Measurements from ENCODE around the gene PRKAR1B. TPM values are rescaled to one million over a fixed set of nuclear protein-coding genes. Genes with fewer than 3 reads are reported as not detected.

Gene PRKAR1B
- total and polyA plus RNA-seq, 8 donors: 4.5 to 45.8 (median 11.1) TPM

- no peak for DNase-seq
- intact Hi-C loops (cut with DNase I; ENCODE audit: low total_unique reads): no loop called here
- H3K27me3 ChIP-seq: no peaks in the 10 kb centered on the region
- H3K4me3 ChIP-seq: no peak overlapping the region
- WGBS, 5 donors: 92 to 96% (median 95%) methylated on average over 15 to 21 of the region's 21 CpGs
- no peaks in the 10 kb centered on the region for H3K36me3 ChIP-seq
- TF ChIP-seq EP300 (IDR thresholded peaks at IDR 0.05): no peak
- no peak for TF ChIP-seq POLR2A (IDR thresholded peaks at IDR 0.05)
- no peak for TF ChIP-seq CTCF (IDR thresholded peaks at IDR 0.05)
- no peak for TF ChIP-seq POLR2AphosphoS5 (IDR thresholded peaks at IDR 0.05)
- H3K9me3 ChIP-seq: no peaks in the 10 kb centered on the region
- no peak overlapping the region for H3K27ac ChIP-seq
- no peaks in the 10 kb centered on the region for H3K4me1 ChIP-seq
Observed at GRCh38 chr7:559396-559705, 167.7 kb downstream of the PRKAR1B start.

GRCh38 chr7:557558-557881 lies 169.6 kb downstream of the PRKAR1B start:
- Histone ChIP-seq H3K4me1 (peaks cover 0 to 13% (median 3%) of the 10 kb centered on the region in 4 donors), H3K4me3 (no peak overlapping the region), H3K27ac (no peak overlapping the region), H3K36me3 (no peaks in the 10 kb centered on the region), H3K9me3 (no peaks in the 10 kb centered on the region), H3K27me3 (peaks cover 0 to 7% (median 4%) of the 10 kb centered on the region in 3 donors)
- 79 to 97% (median 94%) methylated on average over 12 of the region's 12 CpGs for WGBS, 5 donors
- no peak for TF ChIP-seq CTCF (IDR thresholded peaks at IDR 0.05)
- no peak for TF ChIP-seq POLR2AphosphoS5 (IDR thresholded peaks at IDR 0.05)
- no peak for TF ChIP-seq POLR2A (IDR thresholded peaks at IDR 0.05)
- no peak for TF ChIP-seq EP300 (IDR thresholded peaks at IDR 0.05)
- intact Hi-C loops (cut with DNase I; ENCODE audit: low total_unique reads): no loop called here
- no peak for DNase-seq

GRCh38 chr7:556837-557557 lies 170.1 kb downstream of the PRKAR1B start:
- no peaks in the 10 kb centered on the region for H3K36me3 ChIP-seq
- no peak for DNase-seq
- TF ChIP-seq POLR2AphosphoS5 (IDR thresholded peaks at IDR 0.05) (no peak), EP300 (IDR thresholded peaks at IDR 0.05) (no peak), POLR2A (IDR thresholded peaks at IDR 0.05) (no peak), CTCF (IDR thresholded peaks at IDR 0.05) (no peak)
- H3K4me1 ChIP-seq: peaks cover 0 to 13% (median 3%) of the 10 kb centered on the region in 4 donors
- peaks cover 0 to 10% (median 4%) of the 10 kb centered on the region in 3 donors for H3K27me3 ChIP-seq
- H3K27ac ChIP-seq: no peak overlapping the region
- no peak overlapping the region for H3K4me3 ChIP-seq
- intact Hi-C loops (cut with DNase I; ENCODE audit: low total_unique reads): no loop called here
- H3K9me3 ChIP-seq: no peaks in the 10 kb centered on the region
- WGBS, 5 donors: 91 to 94% (median 93%) methylated on average over 26 to 32 of the region's 32 CpGs

GRCh38 chr7:556291-556826 lies 170.7 kb downstream of the PRKAR1B start:
- Histone ChIP-seq H3K36me3 (no peaks in the 10 kb centered on the region), H3K4me3 (no peak overlapping the region), H3K27me3 (peaks cover 0 to 10% (median 4%) of the 10 kb centered on the region in 3 donors), H3K4me1 (peaks cover 0 to 13% (median 3%) of the 10 kb centered on the region in 4 donors), H3K27ac (no peak overlapping the region), H3K9me3 (no peaks in the 10 kb centered on the region)
- 80 to 91% (median 85%) methylated on average over 20 to 30 of the region's 30 CpGs for WGBS, 5 donors
- DNase-seq: no peak
- intact Hi-C loops (cut with DNase I; ENCODE audit: low total_unique reads): no loop called here
- TF ChIP-seq POLR2A (IDR thresholded peaks at IDR 0.05) (no peak), POLR2AphosphoS5 (IDR thresholded peaks at IDR 0.05) (no peak), EP300 (IDR thresholded peaks at IDR 0.05) (no peak)

Data from stomach (tissue), 9 donors.